Activated CD4-positive, CD25-positive, alpha-beta regulatory T cell (primary cell): ENCODE measurements around the gene UBXN10.

Source experiments
- DNase-seq, 4 experiments: peaks; one replicate each; lab custom pipeline; 2025; lab: John Stamatoyannopoulos, UW

Gene UBXN10

DNA sequence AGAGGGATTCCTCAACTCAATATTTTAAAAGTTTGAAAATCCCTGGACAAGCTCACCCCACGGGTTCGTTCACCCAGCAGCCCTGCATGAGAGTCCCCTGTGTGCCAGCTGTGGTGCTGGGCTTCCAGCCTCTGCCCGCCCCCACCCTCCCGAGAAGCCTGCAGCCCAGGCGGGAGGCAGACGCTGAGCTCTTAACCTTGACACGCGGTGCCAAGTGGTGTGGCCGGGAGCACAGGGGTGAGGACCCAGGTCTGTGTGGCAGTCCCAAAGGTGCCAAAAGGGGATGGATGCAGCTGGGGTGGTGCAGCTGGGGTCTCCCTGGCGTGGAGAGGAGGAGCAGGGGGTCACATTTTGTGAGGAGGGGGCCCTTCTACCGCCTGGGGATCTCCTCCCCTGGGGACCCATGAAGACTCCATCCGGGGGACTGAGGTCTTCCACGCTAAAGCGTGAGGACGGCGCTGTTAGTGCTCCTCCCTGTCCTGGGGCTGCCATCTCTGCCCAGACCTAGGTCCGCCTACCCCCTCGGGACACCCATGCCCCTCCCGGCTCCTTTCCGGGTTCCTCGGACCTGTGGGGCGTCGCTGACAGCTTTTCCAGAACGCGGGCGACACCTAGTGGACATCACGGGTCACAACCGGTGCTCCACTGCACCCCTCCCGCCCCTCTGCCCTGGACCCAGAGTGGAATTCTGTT lies 33.8 kb upstream of the UBXN10 start:
- DNase-seq, result peak; percentile 48 to 74 (median 68)

DNA sequence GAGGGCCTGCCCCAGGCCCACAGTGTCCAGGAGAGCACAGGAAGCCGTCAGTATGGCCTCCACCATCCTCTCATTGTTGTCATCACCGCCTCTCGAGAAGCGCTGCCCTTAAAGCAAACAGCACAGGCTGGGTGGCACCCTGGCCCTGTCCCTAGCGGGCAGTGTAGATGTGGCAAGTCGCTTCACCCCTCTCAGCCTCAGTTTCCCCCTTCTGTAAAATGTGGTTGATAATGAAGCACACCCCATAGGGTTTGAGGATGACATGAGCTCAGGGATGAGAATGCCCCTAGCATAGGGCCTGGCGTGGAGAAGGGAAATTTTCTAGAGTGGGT lies 33.3 kb upstream of the UBXN10 start:
- DNase-seq, result no peak

DNA sequence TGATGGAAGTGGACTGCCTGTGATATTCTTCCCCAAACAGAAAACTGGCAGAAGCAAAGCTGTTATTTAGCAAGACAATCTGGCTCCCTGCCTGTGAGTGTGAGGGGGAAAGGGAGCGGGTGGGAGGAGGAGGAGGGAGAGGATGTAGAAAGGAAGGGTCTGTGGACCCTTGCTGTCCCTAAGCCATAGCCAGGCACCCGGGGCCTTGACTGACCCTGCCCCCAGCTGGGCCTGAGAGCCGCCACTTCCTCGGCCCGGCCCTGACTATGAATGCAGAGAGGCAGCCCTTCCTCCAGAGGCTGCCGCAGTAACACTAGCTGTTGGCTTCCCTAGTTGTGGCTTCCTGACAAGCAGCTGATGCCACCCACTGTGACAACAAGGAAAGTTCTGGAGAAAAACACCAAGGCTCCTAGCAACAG lies 32.9 kb upstream of the UBXN10 start:
- no peak for DNase-seq

- DNase-seq, result no peak
These were observed 31.5 kb upstream of the UBXN10 start for GRCh38 chr1:20154301-20154831.

GRCh38 chr1:20158358-20159070 lies 27.4 kb upstream of the UBXN10 start:
- DNase-seq, result no peak

GRCh38 chr1:20160034-20160433 lies 25.9 kb upstream of the UBXN10 start:
- DNase-seq, result no peak

GRCh38 chr1:20164694-20165202 lies 21.1 kb upstream of the UBXN10 start:
- no peak for DNase-seq

GRCh38 chr1:20165522-20165951 lies 20.4 kb upstream of the UBXN10 start:
- DNase-seq, result no peak

DNA sequence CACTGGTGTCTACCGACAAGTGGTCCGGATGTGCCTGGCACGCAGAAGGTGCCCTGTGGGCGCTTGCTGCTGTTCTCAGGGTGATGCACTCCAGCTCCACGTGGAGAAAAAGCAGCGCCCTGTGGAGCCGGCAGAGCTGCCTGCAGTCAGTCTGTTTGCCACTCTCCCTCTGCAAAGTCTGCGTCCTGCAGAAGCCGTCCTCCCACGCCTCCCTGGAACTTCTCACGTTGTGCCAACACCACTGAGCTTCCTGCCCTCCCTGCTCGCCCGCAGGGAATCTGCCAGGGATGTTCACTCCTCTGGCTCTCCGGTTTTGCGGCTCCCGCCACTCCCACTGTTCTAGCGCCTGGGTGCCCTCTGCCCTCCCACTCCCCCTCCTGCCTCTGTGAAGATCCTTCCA lies 19.8 kb upstream of the UBXN10 start:
- no peak for DNase-seq

- no peak for DNase-seq
These were observed 18.8 kb upstream of the UBXN10 start for GRCh38 chr1:20167126-20167525.

DNA sequence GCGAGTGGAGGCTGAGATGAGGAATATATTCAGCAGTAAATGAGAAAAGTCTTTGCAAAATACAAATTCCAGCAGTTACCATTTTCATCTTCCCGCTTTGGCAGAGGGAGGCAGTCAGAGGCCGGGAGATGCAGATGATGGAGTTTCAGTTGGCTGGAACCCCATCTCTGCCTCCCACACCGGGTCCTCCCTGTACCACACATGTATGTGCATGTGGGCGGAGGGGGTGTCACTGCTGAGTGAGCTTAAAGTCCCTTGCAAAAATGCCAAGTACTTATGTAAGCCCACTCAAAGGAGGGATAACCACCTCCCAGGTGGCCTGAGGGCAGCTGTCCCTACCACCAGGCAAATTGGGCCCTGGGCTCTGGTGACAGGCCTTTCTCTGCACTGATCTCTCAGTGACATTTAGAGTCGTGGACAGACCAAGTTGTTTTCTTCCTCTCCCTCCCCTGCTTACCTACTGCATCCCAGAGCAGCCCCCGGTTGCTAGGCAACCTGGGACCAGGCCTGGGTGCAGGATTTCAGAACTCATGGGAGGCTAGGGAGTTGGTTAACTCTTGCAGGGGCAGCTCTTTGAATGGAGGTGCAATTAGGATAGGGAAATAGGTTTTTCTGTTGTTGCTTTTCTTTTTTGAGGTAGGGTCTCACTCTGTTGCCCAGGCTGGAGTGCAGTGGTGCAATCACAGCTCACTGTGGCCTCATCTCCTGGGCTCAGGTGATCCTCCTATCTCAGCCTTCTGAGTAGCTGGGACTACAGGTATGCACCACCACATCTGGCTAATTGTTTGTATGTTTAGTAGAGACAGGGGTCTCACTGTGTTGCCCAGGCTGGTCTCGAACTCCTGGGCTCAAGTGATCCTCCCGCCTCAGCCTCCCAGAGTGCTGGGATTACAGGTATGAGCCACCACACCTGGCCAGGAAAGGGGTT lies 17.1 kb upstream of the UBXN10 start:
- DNase-seq, result no peak

- DNase-seq, result no peak
These were observed 16.0 kb upstream of the UBXN10 start for GRCh38 chr1:20169932-20170331.

GRCh38 chr1:20172033-20172590 lies 13.8 kb upstream of the UBXN10 start:
- DNase-seq, result no peak

- DNase-seq, result no peak
These were observed 10.8 kb upstream of the UBXN10 start for GRCh38 chr1:20174937-20175666.

DNA sequence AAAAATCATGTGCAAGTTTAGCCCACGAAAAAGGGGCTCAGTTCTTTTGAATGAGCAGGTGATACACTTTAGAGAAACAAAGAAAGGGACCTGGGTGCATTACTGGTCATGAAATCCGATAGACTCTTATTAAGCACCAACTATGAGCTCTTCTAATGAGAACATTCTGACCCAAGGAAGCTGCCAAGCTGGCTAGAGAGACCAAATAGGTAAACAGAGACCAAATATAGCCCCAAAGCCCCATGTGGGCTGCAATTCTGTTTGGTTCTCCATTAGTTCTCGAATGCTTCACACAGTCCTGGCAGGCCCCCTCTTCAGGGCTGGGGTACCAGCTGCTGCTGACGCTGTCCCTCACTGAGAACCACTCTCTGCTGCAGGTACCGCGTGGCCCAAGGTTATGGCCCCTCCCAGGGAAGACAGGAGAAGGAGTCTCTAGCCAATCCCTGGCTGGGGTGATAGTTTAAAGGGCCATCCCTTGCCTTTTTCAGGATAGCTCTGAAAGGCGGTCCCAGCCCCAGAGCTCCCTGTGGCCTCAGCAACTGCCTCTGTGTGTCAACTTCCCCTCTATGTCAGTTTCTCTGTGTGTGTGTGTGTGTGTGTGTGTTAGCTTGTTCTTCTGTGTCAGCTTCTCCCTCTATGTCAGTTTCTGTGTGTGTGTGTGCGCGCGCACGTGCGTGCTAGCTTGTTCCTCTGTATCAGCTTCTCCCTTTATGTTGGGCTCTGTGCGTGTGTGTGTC lies 7.1 kb upstream of the UBXN10 start:
- no peak for DNase-seq

DNA sequence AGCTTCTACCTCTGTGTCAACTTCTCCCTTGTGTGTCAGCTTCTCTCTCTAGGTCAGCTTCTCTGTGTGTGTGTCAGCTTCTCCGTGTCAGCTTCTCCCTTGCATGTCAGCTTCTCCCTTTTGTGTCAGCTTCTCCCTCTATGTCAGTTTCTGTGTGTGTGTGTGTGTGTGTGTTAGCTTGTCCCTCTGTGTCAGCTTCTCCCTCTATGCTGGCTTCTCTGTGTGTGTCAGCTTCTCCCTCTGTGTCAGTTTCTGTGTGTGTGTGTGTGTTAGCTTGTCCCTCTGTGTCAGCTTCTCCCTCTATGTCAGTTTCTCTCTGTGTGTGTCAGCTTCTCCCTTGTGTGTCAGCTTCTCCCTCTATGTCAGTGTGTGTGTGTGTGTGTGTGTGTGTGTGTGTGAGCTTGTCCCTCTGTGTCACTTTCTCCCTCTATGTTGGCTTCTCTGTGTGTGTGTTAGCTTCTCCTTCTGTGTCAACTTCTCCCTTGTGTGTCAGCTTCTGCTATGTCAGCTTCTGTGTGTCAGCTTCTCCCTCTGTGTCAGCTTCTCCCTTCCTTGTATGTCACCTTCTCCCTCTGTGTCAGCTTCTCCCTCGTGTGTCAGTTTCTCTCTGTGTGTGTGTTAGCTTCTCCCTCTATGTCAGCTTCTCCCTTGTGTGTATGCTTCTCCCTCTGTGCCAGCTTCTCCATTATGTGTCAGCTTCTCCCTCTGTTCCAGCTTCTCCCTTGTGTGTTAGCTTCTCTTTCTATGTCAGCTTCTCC lies 6.3 kb upstream of the UBXN10 start:
- DNase-seq, result no peak

- no peak for DNase-seq
These were observed 5.6 kb upstream of the UBXN10 start for GRCh38 chr1:20180129-20180843.

GRCh38 chr1:20180844-20181207 lies 5.1 kb upstream of the UBXN10 start:
- no peak for DNase-seq

GRCh38 chr1:20182415-20182814 lies 3.5 kb upstream of the UBXN10 start:
- DNase-seq, result no peak
